HL-60 (cell line): Measurements from ENCODE around the gene SLC22A23.

ENCODE experiments used
- DNase-seq, 2 experiments: peaks; one replicate each; pipeline ENCODE4 v3.0.0-alpha.2; 2010 to 2020; ENCODE audit warnings: low read depth in 1 of 2, low spot score in 1 of 2
- H3K27ac ChIP-seq: fragments of 250-450 bp; sonication (Bioruptor Pico); replicated peaks from 2 replicates; pipeline ENCODE4 v1.5.1; 2020; ENCODE audit warnings: mild to moderate bottlenecking, moderate library complexity
- H3K27me3 ChIP-seq: fragments of 250-450 bp; sonication (Bioruptor Pico); 2 replicates; pipeline ENCODE4 v1.5.1; 2021; ENCODE audit warnings: mild to moderate bottlenecking, moderate library complexity; ENCODE audit not compliant: insufficient read depth, poor library complexity, severe bottlenecking
- H3K4me3 ChIP-seq: replicated peaks from 2 replicates; pipeline ENCODE4 v1.5.1; 2011; ENCODE audit warnings: mild to moderate bottlenecking, control low read depth, low read length; ENCODE audit not compliant: insufficient read depth
- GABPA ChIP-seq: IDR thresholded peaks from 2 replicates; pipeline ENCODE4 v1.6.1; 2012; ENCODE audit warnings: low read depth
- POLR2AphosphoS5 ChIP-seq: IDR thresholded peaks from 2 replicates; pipeline ENCODE4 v1.6.1; 2012; ENCODE audit warnings: low read depth
- SPI1 ChIP-seq: IDR thresholded peaks from 2 replicates; pipeline ENCODE4 v1.6.1; 2012; ENCODE audit warnings: low read depth, mild to moderate bottlenecking, borderline replicate concordance
- TF ChIP-seq, protein P1 (sequence below): IDR thresholded peaks from 2 replicates; pipeline ENCODE4 v1.6.1; 2012; ENCODE audit warnings: low read depth; ENCODE audit not compliant: insufficient replicate concordance
- TF ChIP-seq, protein P2 (sequence below): IDR thresholded peaks from one replicate; pipeline ENCODE4 v1.5.1; 2011; ENCODE audit warnings: low read length, control low read depth, inconsistent platforms; ENCODE audit not compliant: insufficient read depth

Gene SLC22A23

DNA sequence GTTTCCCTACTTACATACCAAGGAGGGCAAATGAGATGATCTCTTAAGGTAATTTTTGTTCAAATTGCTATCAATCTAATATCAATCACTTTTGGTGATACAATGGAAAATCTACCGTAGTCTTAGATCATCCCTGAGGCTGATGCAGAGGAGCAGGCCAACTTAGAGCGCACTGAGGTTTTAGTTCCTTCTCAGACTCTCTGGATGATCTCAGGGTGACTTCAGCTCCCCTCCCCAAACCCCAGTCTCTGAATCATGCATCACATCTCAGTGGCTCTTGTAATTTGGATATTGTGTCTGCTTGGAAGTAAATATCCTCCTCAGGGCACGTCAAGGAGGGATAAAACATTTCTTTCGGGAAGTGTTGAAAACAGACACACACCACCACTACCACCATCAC, 235.3 kb downstream of the SLC22A23 start:
- no peak overlapping the region for H3K27ac ChIP-seq
- TF ChIP-seq, protein P1, sequence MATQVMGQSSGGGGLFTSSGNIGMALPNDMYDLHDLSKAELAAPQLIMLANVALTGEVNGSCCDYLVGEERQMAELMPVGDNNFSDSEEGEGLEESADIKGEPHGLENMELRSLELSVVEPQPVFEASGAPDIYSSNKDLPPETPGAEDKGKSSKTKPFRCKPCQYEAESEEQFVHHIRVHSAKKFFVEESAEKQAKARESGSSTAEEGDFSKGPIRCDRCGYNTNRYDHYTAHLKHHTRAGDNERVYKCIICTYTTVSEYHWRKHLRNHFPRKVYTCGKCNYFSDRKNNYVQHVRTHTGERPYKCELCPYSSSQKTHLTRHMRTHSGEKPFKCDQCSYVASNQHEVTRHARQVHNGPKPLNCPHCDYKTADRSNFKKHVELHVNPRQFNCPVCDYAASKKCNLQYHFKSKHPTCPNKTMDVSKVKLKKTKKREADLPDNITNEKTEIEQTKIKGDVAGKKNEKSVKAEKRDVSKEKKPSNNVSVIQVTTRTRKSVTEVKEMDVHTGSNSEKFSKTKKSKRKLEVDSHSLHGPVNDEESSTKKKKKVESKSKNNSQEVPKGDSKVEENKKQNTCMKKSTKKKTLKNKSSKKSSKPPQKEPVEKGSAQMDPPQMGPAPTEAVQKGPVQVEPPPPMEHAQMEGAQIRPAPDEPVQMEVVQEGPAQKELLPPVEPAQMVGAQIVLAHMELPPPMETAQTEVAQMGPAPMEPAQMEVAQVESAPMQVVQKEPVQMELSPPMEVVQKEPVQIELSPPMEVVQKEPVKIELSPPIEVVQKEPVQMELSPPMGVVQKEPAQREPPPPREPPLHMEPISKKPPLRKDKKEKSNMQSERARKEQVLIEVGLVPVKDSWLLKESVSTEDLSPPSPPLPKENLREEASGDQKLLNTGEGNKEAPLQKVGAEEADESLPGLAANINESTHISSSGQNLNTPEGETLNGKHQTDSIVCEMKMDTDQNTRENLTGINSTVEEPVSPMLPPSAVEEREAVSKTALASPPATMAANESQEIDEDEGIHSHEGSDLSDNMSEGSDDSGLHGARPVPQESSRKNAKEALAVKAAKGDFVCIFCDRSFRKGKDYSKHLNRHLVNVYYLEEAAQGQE: no peak
- TF ChIP-seq SPI1 (no peak), POLR2AphosphoS5 (no peak), GABPA (no peak)
- TF ChIP-seq, protein P2, sequence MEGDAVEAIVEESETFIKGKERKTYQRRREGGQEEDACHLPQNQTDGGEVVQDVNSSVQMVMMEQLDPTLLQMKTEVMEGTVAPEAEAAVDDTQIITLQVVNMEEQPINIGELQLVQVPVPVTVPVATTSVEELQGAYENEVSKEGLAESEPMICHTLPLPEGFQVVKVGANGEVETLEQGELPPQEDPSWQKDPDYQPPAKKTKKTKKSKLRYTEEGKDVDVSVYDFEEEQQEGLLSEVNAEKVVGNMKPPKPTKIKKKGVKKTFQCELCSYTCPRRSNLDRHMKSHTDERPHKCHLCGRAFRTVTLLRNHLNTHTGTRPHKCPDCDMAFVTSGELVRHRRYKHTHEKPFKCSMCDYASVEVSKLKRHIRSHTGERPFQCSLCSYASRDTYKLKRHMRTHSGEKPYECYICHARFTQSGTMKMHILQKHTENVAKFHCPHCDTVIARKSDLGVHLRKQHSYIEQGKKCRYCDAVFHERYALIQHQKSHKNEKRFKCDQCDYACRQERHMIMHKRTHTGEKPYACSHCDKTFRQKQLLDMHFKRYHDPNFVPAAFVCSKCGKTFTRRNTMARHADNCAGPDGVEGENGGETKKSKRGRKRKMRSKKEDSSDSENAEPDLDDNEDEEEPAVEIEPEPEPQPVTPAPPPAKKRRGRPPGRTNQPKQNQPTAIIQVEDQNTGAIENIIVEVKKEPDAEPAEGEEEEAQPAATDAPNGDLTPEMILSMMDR: no peak
- no peak overlapping the region for H3K4me3 ChIP-seq
- H3K27me3 ChIP-seq: peaks cover 34% of the 10 kb centered on the region
- no peak for DNase-seq

DNA sequence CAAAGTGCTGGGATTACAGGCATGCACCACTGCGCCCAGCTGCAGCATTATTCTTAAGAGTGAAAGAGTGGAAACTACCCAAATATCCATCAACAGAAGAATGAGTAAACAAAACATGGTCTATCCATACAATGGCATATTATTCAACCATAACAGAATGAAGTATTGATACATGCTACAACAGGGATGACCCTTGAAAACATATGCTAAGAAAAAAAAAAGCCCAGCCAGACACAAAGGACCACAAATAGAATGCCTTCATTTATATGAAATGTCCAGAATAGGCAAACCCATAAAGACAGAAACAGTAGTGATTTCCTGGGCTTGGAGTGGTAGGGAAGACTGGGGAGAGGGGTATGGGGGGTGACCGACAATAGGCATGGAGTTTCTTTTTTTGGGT, 236.5 kb downstream of the SLC22A23 start:
- no peak for TF ChIP-seq GABPA
- no peak for TF ChIP-seq SPI1
- no peak for TF ChIP-seq POLR2AphosphoS5
- TF ChIP-seq, protein P1: no peak
- TF ChIP-seq, protein P2: no peak
- no peak for DNase-seq

More for the DNA sequence above, 236.5 kb downstream of the SLC22A23 start:
- Histone ChIP-seq H3K27ac (no peak overlapping the region), H3K27me3 (peaks cover 24% of the 10 kb centered on the region), H3K4me3 (no peak overlapping the region)
